Smooth muscle cell (in vitro differentiated cells): ENCODE measurements around the gene SH3PXD2A. TPM values are rescaled to one million over a fixed set of nuclear protein-coding genes. Genes with fewer than 3 reads are reported as not detected.

Source experiments
- DNase-seq: peaks from one replicate; lab custom pipeline; 2025; ENCODE audit not compliant: unreplicated experiment; lab: John Stamatoyannopoulos, UW
- H2AFZ ChIP-seq: fragments of 200-600 bp; sonication (generic); 2 replicates; pipeline ENCODE4 v1.6.0; 2016; ENCODE audit warnings: antibody characterized with exemption, low read depth, mild to moderate bottlenecking
- H3F3A ChIP-seq: fragments of 200-600 bp; sonication (generic); 2 replicates; pipeline ENCODE4 v1.6.0; 2017; ENCODE audit warnings: antibody characterized with exemption, low read depth
- H3K27ac ChIP-seq: fragments of 200-600 bp; sonication (generic); 2 replicates; pipeline ENCODE4 v1.5.1; 2016; ENCODE audit warnings: low read depth, mild to moderate bottlenecking
- H3K27me3 ChIP-seq: fragments of 200-600 bp; sonication (generic); 2 replicates; pipeline ENCODE4 v1.6.1; 2016; ENCODE audit warnings: low read depth, mild to moderate bottlenecking
- H3K36me3 ChIP-seq: fragments of 200-600 bp; sonication (generic); 2 replicates; pipeline ENCODE4 v1.5.1; 2016; ENCODE audit warnings: low read depth
- H3K4me1 ChIP-seq: fragments of 200-600 bp; sonication (generic); 2 replicates; pipeline ENCODE4 v1.5.1; 2016; ENCODE audit warnings: low read depth
- H3K4me2 ChIP-seq: fragments of 200-600 bp; sonication (generic); 2 replicates; pipeline ENCODE4 v1.6.0; 2016; ENCODE audit warnings: mild to moderate bottlenecking
- H3K4me3 ChIP-seq: fragments of 200-600 bp; sonication (generic); 2 replicates; pipeline ENCODE4 v1.5.1; 2016; ENCODE audit warnings: mild to moderate bottlenecking
- H3K79me2 ChIP-seq: fragments of 200-600 bp; sonication (generic); 2 replicates; pipeline ENCODE4 v1.6.0; 2016; ENCODE audit warnings: low read depth, mild to moderate bottlenecking
- H3K9ac ChIP-seq: fragments of 200-600 bp; sonication (generic); 2 replicates; pipeline ENCODE4 v1.6.0; 2016; ENCODE audit warnings: low read depth
- H3K9me3 ChIP-seq: fragments of 200-600 bp; sonication (generic); replicated peaks from 2 replicates; pipeline ENCODE4 v1.5.1; 2016; ENCODE audit warnings: low read depth
- H4K20me1 ChIP-seq: fragments of 200-600 bp; sonication (generic); 2 replicates; pipeline ENCODE4 v1.6.0; 2016; ENCODE audit warnings: low read depth
- CTCF ChIP-seq: fragments of 200-600 bp; sonication (generic); IDR thresholded peaks from 2 replicates; pipeline ENCODE4 v1.5.1; 2017; ENCODE audit warnings: borderline replicate concordance, mild to moderate bottlenecking, antibody characterized with exemption; ENCODE audit not compliant: insufficient read depth, poor library complexity, severe bottlenecking
- WGBS: methylation state at CpG from one replicate; pipeline ENCODE4 v1.1.7; 2016; ENCODE audit warnings: low lambda C conversion rate; 5-methylcytosine and 5-hydroxymethylcytosine counted together
- polyA plus RNA-seq: library from polyadenylated mRNA; unstranded; fragments of >200 nt; fragmentation: Nextera tagmentation; extraction: Ambion mirVana; gene quantifications from 2 replicates; pipeline ENCODE4 v1.2.1, GENCODE V29; 2016
- total RNA-seq: library from RNA; depleted of rRNA; stranded (reverse); fragments of >200 nt; gene quantifications from 2 replicates; pipeline ENCODE4 v1.2.3, GENCODE V29; 2014

SH3PXD2A gene
- total and polyA plus RNA-seq, 2 experiments from 2014 or later = 30.1 to 37.9 TPM

DNA sequence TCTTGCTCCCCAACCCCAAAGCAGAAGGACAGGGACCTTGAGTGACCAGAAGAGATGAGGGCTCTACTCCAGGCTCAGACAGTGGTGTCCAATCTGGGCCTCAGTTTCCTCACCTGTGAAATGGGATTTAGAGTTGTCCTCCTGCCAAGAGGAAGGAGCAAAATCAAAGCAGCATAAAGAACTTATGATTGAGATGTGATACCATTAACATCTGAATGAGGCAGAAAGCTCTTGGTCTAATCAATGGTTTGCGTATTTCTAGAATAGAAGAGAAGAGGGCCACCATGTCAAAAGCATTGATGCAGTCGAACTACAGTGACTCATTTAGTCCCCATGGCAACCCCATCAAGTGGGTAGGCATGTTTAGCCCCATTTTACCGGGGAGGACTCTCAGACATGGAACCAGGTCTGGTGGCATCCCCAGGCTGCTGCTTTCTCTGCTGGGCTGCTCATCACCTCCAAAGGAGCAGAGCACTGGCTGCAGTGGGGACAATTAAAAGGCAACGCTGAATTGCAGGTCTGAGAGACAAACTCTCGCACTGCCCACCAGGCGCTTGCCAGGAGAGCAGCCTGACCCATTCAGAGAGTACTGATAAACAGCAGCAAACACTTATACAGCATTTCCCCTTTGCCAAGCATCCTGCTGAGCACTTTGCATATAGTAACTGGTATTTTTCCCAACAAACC lies 186.0 kb downstream of the SH3PXD2A start:
- Histone ChIP-seq H3K4me3 (no peak overlapping the region), H2AFZ (no peak overlapping the region), H3K4me2 (peak overlapping the region; percentile 2), H3K4me1 (peaks cover 15% of the 10 kb centered on the region), H3K9ac (no peak overlapping the region), H3F3A (peaks cover 4% of the 10 kb centered on the region), H3K79me2 (peaks cover 55% of the 10 kb centered on the region), H3K9me3 (no peaks in the 10 kb centered on the region), H3K27me3 (no peaks in the 10 kb centered on the region), H4K20me1 (peaks cover 10% of the 10 kb centered on the region), H3K27ac (peak overlapping the region; percentile 82), H3K36me3 (no peaks in the 10 kb centered on the region)
- WGBS = 86% methylated on average over 6 of the region's 6 CpGs
- no peak for TF ChIP-seq CTCF
- DNase-seq = no peak

GRCh38 chr10:103668351-103669242 lies 186.8 kb downstream of the SH3PXD2A start:
- H3K9ac ChIP-seq = no peak overlapping the region
- H3K79me2 ChIP-seq = peaks cover 47% of the 10 kb centered on the region
- peaks cover 4% of the 10 kb centered on the region for H3F3A ChIP-seq
- no peak for DNase-seq
- peaks cover 15% of the 10 kb centered on the region for H3K4me1 ChIP-seq
- H3K27me3 ChIP-seq = no peaks in the 10 kb centered on the region
- H4K20me1 ChIP-seq = peaks cover 15% of the 10 kb centered on the region
- peak overlapping the region; percentile 69 for H3K4me2 ChIP-seq
- no peaks in the 10 kb centered on the region for H3K36me3 ChIP-seq
- WGBS = 60% methylated on average over 37 of the region's 37 CpGs
- peak overlapping the region; percentile 82 for H3K27ac ChIP-seq
- TF ChIP-seq CTCF = no peak
- no peak overlapping the region for H3K4me3 ChIP-seq
- H3K9me3 ChIP-seq = no peaks in the 10 kb centered on the region
- H2AFZ ChIP-seq = no peak overlapping the region

GRCh38 chr10:103667356-103667755 lies 188.0 kb downstream of the SH3PXD2A start:
- peaks cover 15% of the 10 kb centered on the region for H4K20me1 ChIP-seq
- no peaks in the 10 kb centered on the region for H3K9me3 ChIP-seq
- H2AFZ ChIP-seq = no peak overlapping the region
- no peaks in the 10 kb centered on the region for H3K27me3 ChIP-seq
- H3K4me2 ChIP-seq = peak overlapping the region; percentile 69
- TF ChIP-seq CTCF = no peak
- peaks cover 15% of the 10 kb centered on the region for H3K4me1 ChIP-seq
- no peak for DNase-seq
- peaks cover 1% of the 10 kb centered on the region for H3F3A ChIP-seq
- H3K79me2 ChIP-seq = peaks cover 39% of the 10 kb centered on the region
- H3K27ac ChIP-seq = peak overlapping the region; percentile 82
- peak overlapping the region; percentile 58 for H3K9ac ChIP-seq
- WGBS = 42% methylated on average over 7 of the region's 8 CpGs
- no peaks in the 10 kb centered on the region for H3K36me3 ChIP-seq
- H3K4me3 ChIP-seq = no peak overlapping the region
